HUDEP-2 (cell line): ENCODE data around the gene PAPPA.

Source experiments
- DNase-seq, 76 experiments: peaks; one replicate each; lab custom pipeline; 2025; ENCODE audit not compliant: unreplicated experiment in 76 of 76; lab: John Stamatoyannopoulos, UW

Gene PAPPA

GRCh38 chr9:116449949-116450348 is 296.4 kb downstream of the PAPPA start:
- no peak for DNase-seq

- no peak for DNase-seq
These were observed 297.0 kb downstream of the PAPPA start for GRCh38 chr9:116450378-116451139.

GRCh38 chr9:116451500-116452115 is 298.0 kb downstream of the PAPPA start:
- DNase-seq = peak in 2 of 76 experiments; percentile 5 to 30
